H1 (cell line): ENCODE results near the gene MIPEP. TPM values are rescaled to one million over a fixed set of nuclear protein-coding genes. Genes with fewer than 3 reads are reported as not detected.

Experiments used
- BCL11A ChIP-seq, 2 experiments: IDR thresholded peaks; one replicate each; pipeline ENCODE4 v1.6.1; 2011; ENCODE audit warnings: low read depth in 2 of 2, low read length in 2 of 2, mild to moderate bottlenecking in 2 of 2
- EP300 ChIP-seq, 2 experiments: IDR thresholded peaks; 1 replicate in 1 of 2; 2 replicates in 1 of 2; pipeline ENCODE4 v1.6.1; 2011 to 2012; ENCODE audit warnings: low read depth in 2 of 2, low read length in 2 of 2, mild to moderate bottlenecking in 2 of 2, borderline replicate concordance in 1 of 2, inconsistent platforms in 1 of 2, moderate library complexity in 1 of 2
- EZH2 ChIP-seq: fragments of 200-600 bp; sonication (generic); IDR thresholded peaks from 2 replicates; pipeline ENCODE4 v1.7.1; 2012; ENCODE audit warnings: low read depth, mild to moderate bottlenecking, moderate library complexity, low read length, inconsistent platforms; ENCODE audit not compliant: severe bottlenecking
- HDAC6 ChIP-seq: IDR thresholded peaks from one replicate; pipeline ENCODE4 v1.7.1; 2012; ENCODE audit warnings: low read depth, mild to moderate bottlenecking, inconsistent platforms, low read length, moderate library complexity
- KDM4A ChIP-seq: IDR thresholded peaks from one replicate; pipeline ENCODE4 v1.7.1; 2012; ENCODE audit warnings: low read depth, mild to moderate bottlenecking, moderate library complexity, low read length, inconsistent platforms; ENCODE audit not compliant: severe bottlenecking
- NRF1 ChIP-seq: IDR thresholded peaks from 2 replicates; pipeline ENCODE4 v1.6.1; 2011; ENCODE audit warnings: mild to moderate bottlenecking, low read depth, low read length, improper control_type of control experiment
- PHF8 ChIP-seq: fragments of 200-600 bp; sonication (generic); conservative IDR thresholded peaks from 2 replicates; pipeline ENCODE4 v1.7.1; 2012; ENCODE audit warnings: low read depth, mild to moderate bottlenecking, inconsistent platforms, low read length, moderate library complexity
- POU5F1 ChIP-seq: IDR thresholded peaks from 2 replicates; pipeline ENCODE4 v1.6.1; 2011; ENCODE audit warnings: low read depth, mild to moderate bottlenecking, low read length, moderate library complexity
- RAD21 ChIP-seq, 2 experiments: IDR thresholded peaks in 1 of 2; conservative IDR thresholded peaks in 1 of 2; 2 replicates each; pipeline ENCODE4 v1.6.1; 2011; ENCODE audit warnings: low read depth in 2 of 2, low read length in 2 of 2, improper control_type of control experiment in 1 of 2, inconsistent platforms in 1 of 2, mild to moderate bottlenecking in 1 of 2, moderate library complexity in 1 of 2
- SRF ChIP-seq: IDR thresholded peaks from 2 replicates; pipeline ENCODE4 v1.6.1; 2011; ENCODE audit warnings: mild to moderate bottlenecking, low read depth, low read length, moderate library complexity
- TAF7 ChIP-seq: optimal IDR thresholded peaks from 2 replicates; pipeline ENCODE3; 2011; ENCODE audit warnings: low read depth, mild to moderate bottlenecking, inconsistent platforms, low read length, moderate library complexity, borderline replicate concordance
- polyA plus RNA-seq, 7 experiments: library from polyadenylated mRNA; depleted of rRNA in 3 of 7; stranded (reverse) in 5 of 7; unstranded in 2 of 7; fragments of >200 nt in 5 of 7; fragments of 200-250 nt in 2 of 7; gene quantifications; 1 replicate in 5 of 7; 2 replicates in 1 of 7; 4 replicates in 1 of 7; pipeline versions ENCODE4 v1.2.1 to v1.2.3, GENCODE V29; 2011 to 2013; ENCODE audit warnings: missing spikeins in 2 of 7, mixed read lengths in 2 of 7
- total RNA-seq: library from RNA; stranded (reverse); fragmentation: NEBNext Ultra II Directional; extraction: Animal tissue kit (Norgen Biotek cat#: 25700); gene quantifications from 2 replicates; pipeline ENCODE4 v1.2.1, GENCODE V29; 2021
- TF ChIP-seq, protein P1 (sequence below): IDR thresholded peaks from 2 replicates; pipeline ENCODE4 v1.6.1; 2012; ENCODE audit warnings: inconsistent platforms

MIPEP gene
- total and polyA plus RNA-seq, 2 of the 8 experiments (the other 6 are each of a cell fraction or from before 2014, with no cell fraction given): 24.0 to 24.2 TPM

DNA sequence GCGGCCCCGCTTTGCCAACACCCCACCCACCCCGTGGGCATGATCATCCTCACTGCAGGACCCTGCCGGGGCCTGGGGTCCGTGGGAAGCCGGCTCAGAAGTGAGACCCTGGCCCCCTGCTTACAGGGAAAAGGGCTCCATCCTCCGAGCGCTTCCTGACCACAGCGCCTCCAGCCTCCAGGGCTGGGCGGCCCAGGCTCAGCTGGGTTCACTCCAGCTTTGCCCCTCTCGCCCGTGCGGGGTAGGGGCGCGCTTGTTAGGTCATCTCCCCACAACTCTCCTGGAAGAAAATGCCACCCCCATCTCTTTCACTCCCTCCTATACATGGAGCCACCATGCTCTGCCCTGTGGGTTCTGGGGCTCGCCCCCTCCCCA is 14.7 kb upstream of the MIPEP start (continued):
- TF ChIP-seq EP300 (IDR thresholded peaks at IDR 0.05; ENCODE audit: borderline replicate concordance in 1 of 2, low read depth in 2 of 2, low read length in 2 of 2) (no peak), NRF1 (no peak), TAF7 (no peak), HDAC6 (no peak), EZH2 (peak; percentile 20), POU5F1 (no peak), KDM4A (peak; percentile 19), RAD21 (IDR thresholded peaks at IDR 0.05 in 1 of 2, conservative IDR thresholded peaks at IDR 0.05 in 1 of 2; ENCODE audit: low read depth in 2 of 2, low read length in 2 of 2) (no peak), PHF8 (0 out of 2 replicates have a peak, but pooled peaks have one; percentile 12), BCL11A (IDR thresholded peaks at IDR 0.05; ENCODE audit: low read depth in 2 of 2, low read length in 2 of 2) (no peak), SRF (no peak)
- TF ChIP-seq, protein P1, sequence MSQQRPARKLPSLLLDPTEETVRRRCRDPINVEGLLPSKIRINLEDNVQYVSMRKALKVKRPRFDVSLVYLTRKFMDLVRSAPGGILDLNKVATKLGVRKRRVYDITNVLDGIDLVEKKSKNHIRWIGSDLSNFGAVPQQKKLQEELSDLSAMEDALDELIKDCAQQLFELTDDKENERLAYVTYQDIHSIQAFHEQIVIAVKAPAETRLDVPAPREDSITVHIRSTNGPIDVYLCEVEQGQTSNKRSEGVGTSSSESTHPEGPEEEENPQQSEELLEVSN: no peak
